Measurements from ENCODE around the gene TMEM201.

The TMEM201 gene

GRCh38 chr1:9653491-9654050 lies 64.9 kb downstream of the TMEM201 start:
- peak; percentile 36 for DNase-seq (ENCODE audit: low spot score)

GRCh38 chr1:9654051-9654833 lies 65.5 kb downstream of the TMEM201 start:
- DNase-seq (ENCODE audit: low spot score): peak; percentile 52

GRCh38 chr1:9654834-9655723 lies 66.4 kb downstream of the TMEM201 start:
- peak; percentile 63 for DNase-seq (ENCODE audit: low spot score)

GRCh38 chr1:9655836-9656235 lies 67.1 kb downstream of the TMEM201 start:
- no peak for DNase-seq (ENCODE audit: low spot score)

- DNase-seq (ENCODE audit: low spot score): no peak
These were observed 68.9 kb downstream of the TMEM201 start for GRCh38 chr1:9657521-9658032.

GRCh38 chr1:9658199-9658598 lies 69.5 kb downstream of the TMEM201 start:
- no peak for DNase-seq (ENCODE audit: low spot score)

- no peak for DNase-seq (ENCODE audit: low spot score)
These were observed 70.6 kb downstream of the TMEM201 start for GRCh38 chr1:9659328-9659727.

- DNase-seq (ENCODE audit: low spot score): no peak
These were observed 74.5 kb downstream of the TMEM201 start for GRCh38 chr1:9663257-9663656.

Measured in germinal center (tissue), 1 donor.